ENCODE results near the gene PAK6.

The PAK6 gene

GRCh38 chr15:40306371-40306770, 67.5 kb downstream of the PAK6 start:
- in situ Hi-C loops (cut with MboI; ENCODE audit: low sequenced_read_pairs): no loop called here

GRCh38 chr15:40306908-40307307, 68.0 kb downstream of the PAK6 start:
- in situ Hi-C loops (cut with MboI; ENCODE audit: low sequenced_read_pairs): no loop called here

- in situ Hi-C loops (cut with MboI; ENCODE audit: low sequenced_read_pairs): no loop called here
These were observed 68.8 kb downstream of the PAK6 start, which contains the start of gene PLCB2 for GRCh38 chr15:40307421-40308211. Gene PLCB2, minus strand, starts transcription at chr15:40307935. Its CDS starts 263 bp downstream, at chr15:40307672.

- in situ Hi-C loops (cut with MboI; ENCODE audit: low sequenced_read_pairs): no loop called here
These were observed 70.5 kb downstream of the PAK6 start for GRCh38 chr15:40309344-40309862.

- in situ Hi-C loops (cut with MboI; ENCODE audit: low sequenced_read_pairs): no loop called here
These were observed 71.4 kb downstream of the PAK6 start for GRCh38 chr15:40310001-40310959.

- in situ Hi-C loops (cut with MboI; ENCODE audit: low sequenced_read_pairs): no loop called here
These were observed 72.1 kb downstream of the PAK6 start for GRCh38 chr15:40310993-40311392.

GRCh38 chr15:40312370-40313158, 73.7 kb downstream of the PAK6 start:
- in situ Hi-C loops (cut with MboI; ENCODE audit: low sequenced_read_pairs): no loop called here

- in situ Hi-C loops (cut with MboI; ENCODE audit: low sequenced_read_pairs): no loop called here
These were observed 74.9 kb downstream of the PAK6 start for GRCh38 chr15:40313531-40314398.

- in situ Hi-C loops (cut with MboI; ENCODE audit: low sequenced_read_pairs): no loop called here
These were observed 75.9 kb downstream of the PAK6 start for GRCh38 chr15:40314723-40315276.

GRCh38 chr15:40316931-40317330, 78.1 kb downstream of the PAK6 start:
- in situ Hi-C loops (cut with MboI; ENCODE audit: low sequenced_read_pairs): no loop called here

GRCh38 chr15:40317580-40317979, 78.7 kb downstream of the PAK6 start:
- in situ Hi-C loops (cut with MboI; ENCODE audit: low sequenced_read_pairs): no loop called here

GRCh38 chr15:40320409-40320808, 81.5 kb downstream of the PAK6 start:
- in situ Hi-C loops (cut with MboI; ENCODE audit: low sequenced_read_pairs): no loop called here

- in situ Hi-C loops (cut with MboI; ENCODE audit: low sequenced_read_pairs): no loop called here
These were observed 82.1 kb downstream of the PAK6 start for GRCh38 chr15:40320931-40321371.

- in situ Hi-C loops (cut with MboI; ENCODE audit: low sequenced_read_pairs): no loop called here
These were observed 83.8 kb downstream of the PAK6 start for GRCh38 chr15:40322531-40323238.

GRCh38 chr15:40323239-40323952, 84.5 kb downstream of the PAK6 start, which contains the start of gene INAFM2:
Gene INAFM2, plus strand, starts transcription at chr15:40323692. Its CDS starts 364 bp downstream, at chr15:40324056.
- in situ Hi-C loops (cut with MboI; ENCODE audit: low sequenced_read_pairs): no loop called here

GRCh38 chr15:40323953-40324937, 85.4 kb downstream of the PAK6 start:
- in situ Hi-C loops (cut with MboI; ENCODE audit: low sequenced_read_pairs): no loop called here

- in situ Hi-C loops (cut with MboI; ENCODE audit: low sequenced_read_pairs): no loop called here
These were observed 86.3 kb downstream of the PAK6 start for GRCh38 chr15:40325188-40325587.
